MM.1S (cell line): ENCODE data around the gene KLHL35.

ENCODE experiments used
- DNase-seq: peaks from one replicate; pipeline ENCODE4 v3.0.0-alpha.2; 2015
- H2AFZ ChIP-seq: fragments of 300-600 bp; sonication (generic); 2 replicates; pipeline ENCODE4 v1.6.0; 2016; ENCODE audit warnings: antibody characterized with exemption, low read length
- H3F3A ChIP-seq: fragments of 300-600 bp; sonication (generic); 2 replicates; pipeline ENCODE4 v1.6.1; 2016; ENCODE audit warnings: mild to moderate bottlenecking, antibody characterized with exemption, low read length, moderate library complexity, mixed read lengths; ENCODE audit not compliant: insufficient read depth
- H3K27ac ChIP-seq: fragments of 300-600 bp; sonication (generic); 2 replicates; pipeline ENCODE4 v1.5.1; 2016; ENCODE audit warnings: mild to moderate bottlenecking, low read length
- H3K27me3 ChIP-seq: fragments of 300-600 bp; sonication (generic); replicated peaks from 2 replicates; pipeline ENCODE4 v1.6.0; 2016; ENCODE audit warnings: low read length; ENCODE audit not compliant: insufficient read depth
- H3K36me3 ChIP-seq: fragments of 300-600 bp; sonication (generic); replicated peaks from 2 replicates; pipeline ENCODE4 v1.6.1; 2016; ENCODE audit warnings: mild to moderate bottlenecking, low read length, mixed read lengths; ENCODE audit not compliant: insufficient read depth
- H3K4me1 ChIP-seq: fragments of 300-600 bp; sonication (generic); 2 replicates; pipeline ENCODE4 v1.6.1; 2016; ENCODE audit warnings: low read length, mixed read lengths
- H3K4me2 ChIP-seq: fragments of 300-600 bp; sonication (generic); 2 replicates; pipeline ENCODE4 v1.6.0; 2016; ENCODE audit warnings: low read depth, low read length
- H3K4me3 ChIP-seq: fragments of 300-600 bp; sonication (generic); 2 replicates; pipeline ENCODE4 v1.5.1; 2016; ENCODE audit warnings: low read length, mixed read lengths
- H3K79me2 ChIP-seq: fragments of 300-600 bp; sonication (generic); 2 replicates; pipeline ENCODE4 v1.6.1; 2016; ENCODE audit warnings: mixed run types, low read length, mixed read lengths
- H3K9ac ChIP-seq: fragments of 300-600 bp; sonication (generic); 2 replicates; pipeline ENCODE4 v1.6.1; 2016; ENCODE audit warnings: low read length, mixed read lengths
- H3K9me2 ChIP-seq: fragments of 300-600 bp; sonication (generic); replicated peaks from 2 replicates; pipeline ENCODE4 v1.6.1; 2016; ENCODE audit warnings: mild to moderate bottlenecking, low read length, mixed read lengths; ENCODE audit not compliant: insufficient read depth
- H3K9me3 ChIP-seq: fragments of 300-600 bp; sonication (generic); replicated peaks from 2 replicates; pipeline ENCODE4 v1.6.1; 2016; ENCODE audit warnings: mild to moderate bottlenecking, low read length, mixed read lengths; ENCODE audit not compliant: insufficient read depth
- H4K20me1 ChIP-seq: fragments of 300-600 bp; sonication (generic); 2 replicates; pipeline ENCODE4 v1.6.1; 2016; ENCODE audit warnings: mild to moderate bottlenecking, low read length, moderate library complexity, mixed read lengths; ENCODE audit not compliant: insufficient read depth
- EZH2 ChIP-seq: fragments of 300-600 bp; sonication (generic); optimal IDR thresholded peaks from 2 replicates; pipeline ENCODE3; 2017; ENCODE audit warnings: low read depth, mild to moderate bottlenecking, antibody characterized with exemption, low read length, mixed read lengths
- EZH2phosphoT487 ChIP-seq: fragments of 300-600 bp; sonication (generic); IDR thresholded peaks from 2 replicates; pipeline ENCODE4 v1.6.1; 2018; ENCODE audit warnings: antibody characterized with exemption, low read length
- TF ChIP-seq, protein P1 (sequence below): fragments of 300-600 bp; sonication (generic); IDR thresholded peaks from 2 replicates; pipeline ENCODE4 v1.5.1; 2016; ENCODE audit warnings: antibody characterized with exemption, low read length, mixed read lengths

Gene KLHL35, protein sequence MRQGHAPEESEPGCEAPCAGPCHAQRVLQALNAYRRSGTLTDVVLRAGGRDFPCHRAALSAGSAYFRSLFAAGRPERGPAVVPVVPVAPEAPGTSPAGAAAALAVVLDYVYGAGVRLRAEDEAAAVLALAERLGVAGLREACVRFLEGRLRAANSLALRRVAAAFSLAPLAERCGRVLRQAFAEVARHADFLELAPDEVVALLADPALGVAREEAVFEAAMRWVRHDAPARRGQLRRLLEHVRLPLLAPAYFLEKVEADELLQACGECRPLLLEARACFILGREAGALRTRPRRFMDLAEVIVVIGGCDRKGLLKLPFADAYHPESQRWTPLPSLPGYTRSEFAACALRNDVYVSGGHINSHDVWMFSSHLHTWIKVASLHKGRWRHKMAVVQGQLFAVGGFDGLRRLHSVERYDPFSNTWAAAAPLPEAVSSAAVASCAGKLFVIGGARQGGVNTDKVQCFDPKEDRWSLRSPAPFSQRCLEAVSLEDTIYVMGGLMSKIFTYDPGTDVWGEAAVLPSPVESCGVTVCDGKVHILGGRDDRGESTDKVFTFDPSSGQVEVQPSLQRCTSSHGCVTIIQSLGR

DNA sequence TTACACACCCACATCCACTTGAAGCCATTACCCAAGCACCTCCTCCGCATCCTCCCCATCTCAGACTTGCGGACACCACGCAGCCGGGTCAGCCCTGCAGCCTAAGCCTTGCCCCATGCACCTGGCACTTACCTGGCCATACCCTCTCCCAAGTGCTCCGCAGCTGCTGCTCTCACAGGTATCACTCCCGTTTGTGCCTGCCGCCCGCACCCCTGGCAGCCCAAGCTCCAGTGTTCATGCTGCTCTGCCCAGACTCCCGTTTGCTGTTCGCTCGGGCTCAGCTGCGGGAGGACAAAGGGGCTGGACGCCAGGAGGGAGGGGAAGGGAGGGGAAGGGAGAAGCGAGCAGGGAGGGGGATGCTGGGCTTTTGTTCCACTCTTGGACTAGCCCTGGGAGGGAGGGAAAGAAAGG is at the start of gene KLHL35:
TSS of gene KLHL35 (minus strand) at position 293 of the 411 bp plus-strand sequence. CDS start 2,574 bp downstream, outside the sequence.
- Histone ChIP-seq H3F3A (no peaks in the 10 kb centered on the region), H3K27me3 (peaks cover 71% of the 10 kb centered on the region), H3K9me2 (no peaks in the 10 kb centered on the region), H3K27ac (no peak within 1 kb of the TSS), H4K20me1 (no peaks in the 10 kb centered on the region), H3K4me3 (no peak within 1 kb of the TSS), H3K4me1 (no peaks in the 10 kb centered on the region), H2AFZ (no peak within 1 kb of the TSS), H3K9ac (no peak within 1 kb of the TSS), H3K79me2 (no peaks in the 10 kb centered on the region), H3K4me2 (no peak within 1 kb of the TSS), H3K9me3 (no peaks in the 10 kb centered on the region), H3K36me3 (no peaks in the 10 kb centered on the region)
- no peak for TF ChIP-seq EZH2phosphoT487
- TF ChIP-seq EZH2: no peak
- TF ChIP-seq, protein P1, sequence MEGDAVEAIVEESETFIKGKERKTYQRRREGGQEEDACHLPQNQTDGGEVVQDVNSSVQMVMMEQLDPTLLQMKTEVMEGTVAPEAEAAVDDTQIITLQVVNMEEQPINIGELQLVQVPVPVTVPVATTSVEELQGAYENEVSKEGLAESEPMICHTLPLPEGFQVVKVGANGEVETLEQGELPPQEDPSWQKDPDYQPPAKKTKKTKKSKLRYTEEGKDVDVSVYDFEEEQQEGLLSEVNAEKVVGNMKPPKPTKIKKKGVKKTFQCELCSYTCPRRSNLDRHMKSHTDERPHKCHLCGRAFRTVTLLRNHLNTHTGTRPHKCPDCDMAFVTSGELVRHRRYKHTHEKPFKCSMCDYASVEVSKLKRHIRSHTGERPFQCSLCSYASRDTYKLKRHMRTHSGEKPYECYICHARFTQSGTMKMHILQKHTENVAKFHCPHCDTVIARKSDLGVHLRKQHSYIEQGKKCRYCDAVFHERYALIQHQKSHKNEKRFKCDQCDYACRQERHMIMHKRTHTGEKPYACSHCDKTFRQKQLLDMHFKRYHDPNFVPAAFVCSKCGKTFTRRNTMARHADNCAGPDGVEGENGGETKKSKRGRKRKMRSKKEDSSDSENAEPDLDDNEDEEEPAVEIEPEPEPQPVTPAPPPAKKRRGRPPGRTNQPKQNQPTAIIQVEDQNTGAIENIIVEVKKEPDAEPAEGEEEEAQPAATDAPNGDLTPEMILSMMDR: no peak
- no peak for DNase-seq

DNA sequence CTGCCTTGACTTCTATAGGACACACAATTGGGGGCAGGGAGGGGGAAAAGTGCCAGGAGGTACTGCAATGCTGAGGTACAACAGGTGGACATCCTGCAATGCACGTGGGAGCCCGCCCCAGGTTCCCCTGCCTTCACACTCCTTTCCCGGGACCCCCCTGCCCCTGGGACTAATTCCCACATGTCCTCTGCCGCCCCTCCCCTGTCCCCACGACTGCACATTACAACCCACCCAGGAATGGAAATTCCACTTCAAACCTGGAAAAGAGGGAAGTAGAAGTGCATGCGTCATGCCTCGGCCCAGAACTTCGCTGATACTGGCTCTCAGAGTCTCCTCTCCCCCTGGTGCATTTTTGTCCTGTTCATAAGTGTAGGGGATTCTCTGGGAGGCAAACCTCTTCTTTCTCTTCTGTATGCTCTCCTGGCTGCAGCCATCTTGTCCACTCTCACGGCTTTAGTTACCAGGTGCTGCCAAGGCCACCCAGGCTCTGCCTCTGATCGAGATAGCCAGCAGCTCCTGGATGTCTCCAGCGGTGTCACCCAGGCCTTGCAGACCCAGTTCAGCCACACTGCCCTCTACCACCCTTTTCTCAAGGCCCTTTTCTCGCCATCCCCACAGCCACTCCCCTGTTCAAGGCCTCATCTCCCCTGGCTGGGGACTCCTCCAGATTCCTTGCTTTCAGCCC is 49.1 kb upstream of the KLHL35 start:
- Histone ChIP-seq H3K4me2 (no peak overlapping the region), H3F3A (no peaks in the 10 kb centered on the region), H4K20me1 (no peaks in the 10 kb centered on the region), H3K9ac (no peak overlapping the region), H3K36me3 (no peaks in the 10 kb centered on the region), H3K4me1 (no peaks in the 10 kb centered on the region), H3K9me2 (no peaks in the 10 kb centered on the region), H3K27me3 (no peaks in the 10 kb centered on the region), H3K79me2 (no peaks in the 10 kb centered on the region), H3K9me3 (no peaks in the 10 kb centered on the region), H3K4me3 (no peak overlapping the region), H3K27ac (no peak overlapping the region), H2AFZ (no peak overlapping the region)
- no peak for DNase-seq
- TF ChIP-seq EZH2phosphoT487: no peak

DNA sequence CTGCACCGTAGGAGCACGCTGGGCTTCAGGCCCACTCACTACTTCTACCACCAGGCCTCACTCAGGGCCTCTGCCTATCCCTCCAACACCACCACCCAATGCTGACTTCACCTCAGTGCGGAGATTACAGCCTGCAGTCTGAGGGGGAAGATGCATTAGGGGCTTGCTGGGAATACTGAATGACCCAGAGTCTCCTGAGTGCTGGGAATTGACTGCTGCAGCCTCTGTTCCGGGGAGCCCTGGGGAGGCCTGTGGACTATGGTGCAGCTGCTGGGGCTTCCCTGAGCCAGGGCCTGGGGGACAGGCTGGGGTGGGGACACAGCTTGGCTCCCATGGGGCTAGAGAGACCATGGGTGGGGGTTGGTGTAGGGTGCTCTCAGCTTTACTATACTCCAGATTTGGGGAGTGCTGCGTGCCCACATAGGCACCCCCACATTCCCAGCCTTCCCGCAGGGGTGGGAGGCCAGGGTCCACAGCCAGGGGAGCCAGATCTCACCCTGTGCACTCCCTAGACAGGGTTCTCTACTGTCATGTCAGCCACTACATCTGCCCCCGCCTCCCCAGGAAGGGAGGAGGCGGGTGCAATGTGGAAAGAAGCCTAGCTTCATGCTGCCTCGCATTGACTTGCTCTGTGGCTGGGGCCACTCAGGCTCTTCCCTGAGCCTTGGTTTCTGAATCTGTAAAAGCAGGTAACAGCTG is 48.4 kb upstream of the KLHL35 start:
- no peak for DNase-seq
- Histone ChIP-seq H4K20me1 (no peaks in the 10 kb centered on the region), H3K4me1 (no peaks in the 10 kb centered on the region)

More for the DNA sequence above, 48.4 kb upstream of the KLHL35 start:
- H3K4me3 ChIP-seq: no peak overlapping the region
- no peak overlapping the region for H3K27ac ChIP-seq
- no peak for TF ChIP-seq EZH2phosphoT487
- TF ChIP-seq, protein P1: no peak
- no peak for TF ChIP-seq EZH2
- no peaks in the 10 kb centered on the region for H3K36me3 ChIP-seq
- H3K4me2 ChIP-seq: no peak overlapping the region
- no peak overlapping the region for H2AFZ ChIP-seq
- no peaks in the 10 kb centered on the region for H3K79me2 ChIP-seq
- H3K9me2 ChIP-seq: no peaks in the 10 kb centered on the region
- H3K9ac ChIP-seq: no peak overlapping the region
- H3K9me3 ChIP-seq: no peaks in the 10 kb centered on the region
- H3K27me3 ChIP-seq: no peaks in the 10 kb centered on the region
- no peaks in the 10 kb centered on the region for H3F3A ChIP-seq
